Measurements from ENCODE around the gene SYT14. TPM values are rescaled to one million over a fixed set of nuclear protein-coding genes. Genes with fewer than 3 reads are reported as not detected.

The SYT14 gene
- total RNA-seq, 2 experiments from 2014 or later = not detected

- CTCF ChIA-PET = no interaction called here
Observed at GRCh38 chr1:210053126-210053525, 115.1 kb downstream of the SYT14 start.

GRCh38 chr1:210057593-210057992 lies 119.6 kb downstream of the SYT14 start:
- Mint-ChIP-seq H3K4me1 (ENCODE audit: low read depth) (no peaks in the 10 kb centered on the region), H3K27ac (no peak overlapping the region), H3K36me3 (no peaks in the 10 kb centered on the region), H3K4me3 (no peak overlapping the region), H3K9me3 (no peaks in the 10 kb centered on the region), H3K27me3 (peaks cover 4% of the 10 kb centered on the region)
- ChIA-PET CTCF (interaction anchor here (0.6 kb wide), 1 partner anchor 963 kb away, joined by 3 read pairs; no protein-coding TSS in a partner anchor), POLR2A (no interaction called here)
- no peak for DNase-seq
- intact Hi-C loops (cut with micrococcal nuclease) = no loop called here

More at GRCh38 chr1:210053126-210053525, 115.1 kb downstream of the SYT14 start:
- Mint-ChIP-seq H3K9me3 (peaks cover 4% of the 10 kb centered on the region), H3K27ac (no peak overlapping the region), H3K27me3 (peaks cover 4% of the 10 kb centered on the region), H3K4me3 (no peak overlapping the region), H3K36me3 (no peaks in the 10 kb centered on the region), H3K4me1 (ENCODE audit: low read depth) (no peaks in the 10 kb centered on the region)
- POLR2A ChIA-PET = no interaction called here
- intact Hi-C loops (cut with micrococcal nuclease) = no loop called here
- no peak for DNase-seq

DNA sequence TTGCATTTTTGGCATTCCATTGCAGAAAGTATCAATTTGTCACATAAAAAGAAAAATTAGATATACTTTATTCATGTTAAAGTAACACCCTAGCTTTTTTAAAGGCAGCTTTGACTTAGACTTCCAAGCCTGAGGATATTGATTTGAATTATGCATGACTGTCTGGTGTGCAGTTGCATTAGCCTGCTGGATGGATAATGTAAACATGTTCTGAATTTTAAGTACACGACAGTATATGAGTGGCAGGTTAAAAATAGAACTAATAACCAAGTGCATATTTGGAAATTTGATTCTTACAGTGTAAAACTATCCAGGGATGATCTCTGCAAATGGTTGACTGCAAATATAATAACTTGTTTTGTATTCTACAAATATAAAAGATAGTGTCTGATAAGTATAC lies 124.0 kb downstream of the SYT14 start:
- peaks cover 3% of the 10 kb centered on the region for H3K27me3 Mint-ChIP-seq
- H3K4me1 Mint-ChIP-seq (ENCODE audit: low read depth) = no peaks in the 10 kb centered on the region
- H3K9me3 Mint-ChIP-seq = peaks cover 4% of the 10 kb centered on the region
- CTCF ChIA-PET = no interaction called here
- intact Hi-C loops (cut with micrococcal nuclease) = no loop called here
- no peak for DNase-seq
- no peak overlapping the region for H3K4me3 Mint-ChIP-seq
- POLR2A ChIA-PET = no interaction called here
- H3K27ac Mint-ChIP-seq = no peak overlapping the region
- no peaks in the 10 kb centered on the region for H3K36me3 Mint-ChIP-seq

- POLR2A ChIA-PET = no interaction called here
- H3K4me3 Mint-ChIP-seq = no peak overlapping the region
- peaks cover 4% of the 10 kb centered on the region for H3K9me3 Mint-ChIP-seq
- intact Hi-C loops (cut with micrococcal nuclease) = no loop called here
- peaks cover 7% of the 10 kb centered on the region for H3K27me3 Mint-ChIP-seq
- H3K27ac Mint-ChIP-seq = no peak overlapping the region
- H3K36me3 Mint-ChIP-seq = no peaks in the 10 kb centered on the region
- CTCF ChIA-PET = no interaction called here
- DNase-seq = no peak
- H3K4me1 Mint-ChIP-seq (ENCODE audit: low read depth) = no peaks in the 10 kb centered on the region
Observed at GRCh38 chr1:210070531-210070930, 132.5 kb downstream of the SYT14 start.

- Mint-ChIP-seq H3K36me3 (no peaks in the 10 kb centered on the region), H3K9me3 (no peaks in the 10 kb centered on the region), H3K27me3 (peaks cover 7% of the 10 kb centered on the region), H3K4me1 (ENCODE audit: low read depth) (no peaks in the 10 kb centered on the region), H3K4me3 (no peak overlapping the region), H3K27ac (no peak overlapping the region)
- ChIA-PET POLR2A (no interaction called here), CTCF (no interaction called here)
- DNase-seq = no peak
- intact Hi-C loops (cut with micrococcal nuclease) = no loop called here
Observed at GRCh38 chr1:210072129-210072528, 134.1 kb downstream of the SYT14 start.

DNA sequence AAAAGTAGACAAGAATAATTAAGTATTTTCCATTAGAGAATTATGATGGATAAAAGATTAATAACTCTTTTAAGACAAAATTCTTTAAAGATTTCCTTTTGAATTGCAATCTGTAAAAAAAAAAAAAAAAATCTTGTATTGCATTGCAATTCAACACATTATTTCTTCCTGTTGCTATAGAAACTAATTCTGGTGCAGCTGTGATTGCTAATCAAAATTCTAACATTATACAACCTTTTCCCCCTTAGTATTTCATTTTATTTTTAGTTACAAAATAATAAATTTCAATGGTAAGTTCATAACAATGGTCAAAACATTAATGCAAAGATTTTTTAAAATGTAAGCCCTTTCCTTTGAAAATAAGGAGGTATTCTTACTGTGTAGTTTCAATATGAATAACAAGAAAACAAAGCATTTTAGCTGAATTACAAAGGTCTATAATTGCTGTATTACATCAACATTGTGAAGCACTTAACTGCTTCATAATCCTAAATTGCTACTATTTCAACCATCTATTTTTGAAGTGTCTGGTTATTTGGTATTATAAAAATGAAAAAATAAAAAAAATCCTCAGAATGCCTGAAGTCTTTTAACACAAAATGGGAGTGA lies 135.0 kb downstream of the SYT14 start:
- no peaks in the 10 kb centered on the region for H3K4me1 Mint-ChIP-seq (ENCODE audit: low read depth)
- H3K4me3 Mint-ChIP-seq = no peak overlapping the region
- DNase-seq = no peak
- intact Hi-C loops (cut with micrococcal nuclease) = no loop called here
- no peaks in the 10 kb centered on the region for H3K36me3 Mint-ChIP-seq
- no peaks in the 10 kb centered on the region for H3K9me3 Mint-ChIP-seq
- peaks cover 7% of the 10 kb centered on the region for H3K27me3 Mint-ChIP-seq
- POLR2A ChIA-PET = no interaction called here
- CTCF ChIA-PET = no interaction called here
- H3K27ac Mint-ChIP-seq = no peak overlapping the region

- no peak overlapping the region for H3K4me3 Mint-ChIP-seq
- CTCF ChIA-PET = no interaction called here
Observed at GRCh38 chr1:210074904-210075303, 136.9 kb downstream of the SYT14 start.

DNA sequence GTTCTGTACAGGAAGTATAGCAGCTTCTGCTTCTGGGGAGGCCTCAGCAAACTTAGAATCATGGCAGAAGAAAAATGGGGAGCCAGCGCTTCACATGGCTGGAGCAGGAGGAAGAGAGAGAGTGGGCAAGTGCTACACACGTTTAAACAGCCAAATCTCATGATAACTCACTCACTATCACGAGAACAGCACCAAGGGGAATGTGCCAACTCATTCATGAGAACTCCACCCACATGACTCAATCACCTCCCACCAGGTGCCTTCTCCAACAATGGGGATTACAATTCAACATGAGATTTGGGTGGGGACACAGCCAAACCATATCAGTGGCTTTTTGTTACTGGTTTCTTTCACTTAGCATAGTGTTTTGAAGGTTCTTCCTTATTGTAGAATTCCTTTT lies 138.6 kb downstream of the SYT14 start:
- DNase-seq = no peak
- peaks cover 2% of the 10 kb centered on the region for H3K27me3 Mint-ChIP-seq
- H3K4me1 Mint-ChIP-seq (ENCODE audit: low read depth) = no peaks in the 10 kb centered on the region
- H3K36me3 Mint-ChIP-seq = no peaks in the 10 kb centered on the region
- intact Hi-C loops (cut with micrococcal nuclease) = no loop called here
- H3K9me3 Mint-ChIP-seq = no peaks in the 10 kb centered on the region
- POLR2A ChIA-PET = no interaction called here
- no peak overlapping the region for H3K4me3 Mint-ChIP-seq
- CTCF ChIA-PET = no interaction called here
- H3K27ac Mint-ChIP-seq = no peak overlapping the region

More at GRCh38 chr1:210074904-210075303, 136.9 kb downstream of the SYT14 start:
- DNase-seq = no peak
- Mint-ChIP-seq H3K27ac (no peak overlapping the region), H3K36me3 (no peaks in the 10 kb centered on the region), H3K27me3 (peaks cover 4% of the 10 kb centered on the region), H3K9me3 (no peaks in the 10 kb centered on the region), H3K4me1 (ENCODE audit: low read depth) (no peaks in the 10 kb centered on the region)
- intact Hi-C loops (cut with micrococcal nuclease) = no loop called here
- POLR2A ChIA-PET = no interaction called here

DNA sequence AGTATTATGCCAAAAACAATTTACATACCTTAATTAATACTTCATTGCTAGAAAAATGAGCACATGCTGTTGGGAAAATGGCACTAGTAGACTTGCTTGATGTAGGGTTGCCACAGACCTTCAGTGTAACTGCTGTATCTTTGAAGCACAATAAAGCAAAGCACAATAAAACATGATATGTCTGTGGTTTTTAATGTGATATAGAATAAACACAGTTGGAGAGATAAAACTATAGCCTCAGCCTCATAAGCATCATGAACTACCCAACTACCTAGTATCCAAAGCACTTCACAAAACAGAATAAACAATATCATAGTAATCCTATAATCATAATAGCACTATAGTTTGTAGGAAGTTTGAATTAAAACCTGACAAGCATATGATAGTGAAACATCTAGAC lies 143.5 kb downstream of the SYT14 start:
- CTCF ChIA-PET = no interaction called here
- Mint-ChIP-seq H3K4me1 (ENCODE audit: low read depth) (no peaks in the 10 kb centered on the region), H3K27ac (no peak overlapping the region), H3K27me3 (no peaks in the 10 kb centered on the region), H3K9me3 (no peaks in the 10 kb centered on the region), H3K4me3 (no peak overlapping the region), H3K36me3 (no peaks in the 10 kb centered on the region)
- POLR2A ChIA-PET = no interaction called here
- no peak for DNase-seq
- intact Hi-C loops (cut with micrococcal nuclease) = no loop called here

GRCh38 chr1:210085359-210085758 lies 147.3 kb downstream of the SYT14 start:
- H3K27me3 Mint-ChIP-seq = no peaks in the 10 kb centered on the region
- intact Hi-C loops (cut with micrococcal nuclease) = no loop called here
- no peaks in the 10 kb centered on the region for H3K9me3 Mint-ChIP-seq
- no peaks in the 10 kb centered on the region for H3K4me1 Mint-ChIP-seq (ENCODE audit: low read depth)
- no peak overlapping the region for H3K4me3 Mint-ChIP-seq
- POLR2A ChIA-PET = no interaction called here
- DNase-seq = no peak
- H3K27ac Mint-ChIP-seq = no peak overlapping the region
- H3K36me3 Mint-ChIP-seq = no peaks in the 10 kb centered on the region
- CTCF ChIA-PET = no interaction called here

- no peak for DNase-seq
- Mint-ChIP-seq H3K9me3 (no peaks in the 10 kb centered on the region), H3K4me1 (ENCODE audit: low read depth) (no peaks in the 10 kb centered on the region), H3K36me3 (no peaks in the 10 kb centered on the region), H3K27me3 (peaks cover 7% of the 10 kb centered on the region), H3K27ac (no peak overlapping the region), H3K4me3 (no peak overlapping the region)
- ChIA-PET CTCF (no interaction called here), POLR2A (no interaction called here)
- intact Hi-C loops (cut with micrococcal nuclease) = no loop called here
Observed at GRCh38 chr1:210087058-210087457, 149.0 kb downstream of the SYT14 start.

- ChIA-PET POLR2A (no interaction called here), CTCF (interaction anchor here (0.7 kb wide), 1 partner anchor 821 kb away, joined by 3 read pairs; no protein-coding TSS in a partner anchor)
- no peaks in the 10 kb centered on the region for H3K36me3 Mint-ChIP-seq
- H3K27ac Mint-ChIP-seq = no peak overlapping the region
- no peaks in the 10 kb centered on the region for H3K9me3 Mint-ChIP-seq
- no peaks in the 10 kb centered on the region for H3K4me1 Mint-ChIP-seq (ENCODE audit: low read depth)
- intact Hi-C loops (cut with micrococcal nuclease) = no loop called here
- H3K4me3 Mint-ChIP-seq = no peak overlapping the region
- no peak for DNase-seq
- peaks cover 7% of the 10 kb centered on the region for H3K27me3 Mint-ChIP-seq
Observed at GRCh38 chr1:210089855-210090254, 151.8 kb downstream of the SYT14 start.

DNA sequence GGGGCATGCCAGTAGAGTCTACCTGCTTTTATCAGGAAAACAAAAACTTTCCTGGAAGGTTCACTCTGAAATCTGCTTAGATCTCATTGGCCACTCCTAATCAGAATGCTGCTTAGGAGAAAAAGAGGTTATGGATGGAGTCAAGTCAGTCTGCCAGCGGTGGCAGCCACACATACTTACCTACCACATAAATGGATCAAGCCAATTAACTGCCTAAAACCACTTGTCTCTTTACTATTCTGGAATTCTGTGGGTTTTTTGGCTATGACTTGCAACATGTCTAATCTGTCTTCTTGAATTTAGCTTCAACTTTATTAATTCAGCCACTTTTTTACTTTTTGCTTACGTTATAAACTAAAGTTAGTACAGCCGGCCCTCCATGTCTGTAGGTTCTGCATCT lies 154.3 kb downstream of the SYT14 start:
- no peaks in the 10 kb centered on the region for H3K9me3 Mint-ChIP-seq
- no peaks in the 10 kb centered on the region for H3K4me1 Mint-ChIP-seq (ENCODE audit: low read depth)
- no peak for DNase-seq
- CTCF ChIA-PET = no interaction called here
- intact Hi-C loops (cut with micrococcal nuclease) = no loop called here
- POLR2A ChIA-PET = no interaction called here
- H3K27me3 Mint-ChIP-seq = peaks cover 7% of the 10 kb centered on the region
- H3K4me3 Mint-ChIP-seq = no peak overlapping the region
- H3K36me3 Mint-ChIP-seq = no peaks in the 10 kb centered on the region
- no peak overlapping the region for H3K27ac Mint-ChIP-seq

All from activated CD4-positive, alpha-beta memory T cell treated with anti-CD3 and anti-CD28 coated beads for 36 hours (primary cell).